IPS-18c (cell line): Measurements from ENCODE around the gene AMHR2.
A peak's percentile ranks its signal among the peaks of the same experiment; 100 is the strongest.
"Not testable (repeated sequence)": the region's sequence is repeated elsewhere in the genome, so short reads cannot be mapped to it uniquely, and the experiment has no call there.

Experiments used
- H3K4me3 ChIP-seq: 2 replicates; pipeline ENCODE4 v1.7.0; 2013; ENCODE audit warnings: low read depth, mild to moderate bottlenecking, low read length, moderate library complexity; ENCODE audit not compliant: insufficient read depth
- H3K9me3 ChIP-seq: one replicate; pipeline ENCODE4 v1.6.1; 2013; ENCODE audit warnings: mild to moderate bottlenecking, low read length, moderate library complexity; ENCODE audit not compliant: control insufficient read depth, insufficient read depth

Gene AMHR2

GRCh38 chr12:53423597-53423996 lies at the start of gene AMHR2:
AMHR2 (plus strand) TSS chr12:53423855; CDS start chr12:53423935, 80 bp downstream.
- Histone ChIP-seq H3K9me3 (no peaks in the 10 kb centered on the region), H3K4me3 (no peak within 1 kb of the TSS)

- H3K4me3 ChIP-seq, result not testable (repeated sequence)
Observed at GRCh38 chr12:53374277-53374676, 49.4 kb upstream of the AMHR2 start.

GRCh38 chr12:53376747-53377146 lies 46.9 kb upstream of the AMHR2 start:
- H3K9me3 ChIP-seq, result no peaks in the 10 kb centered on the region
- H3K4me3 ChIP-seq, result no peak overlapping the region

More at GRCh38 chr12:53374277-53374676, 49.4 kb upstream of the AMHR2 start:
- H3K9me3 ChIP-seq, result not testable (repeated sequence)

GRCh38 chr12:53378222-53378621 lies 45.4 kb upstream of the AMHR2 start:
- no peak overlapping the region for H3K4me3 ChIP-seq
- H3K9me3 ChIP-seq, result no peaks in the 10 kb centered on the region

GRCh38 chr12:53378724-53379388 lies 44.8 kb upstream of the AMHR2 start:
- Histone ChIP-seq H3K9me3 (no peaks in the 10 kb centered on the region), H3K4me3 (peak overlapping the region; percentile 50)

GRCh38 chr12:53379389-53380103 lies 44.1 kb upstream of the AMHR2 start:
- Histone ChIP-seq H3K9me3 (no peaks in the 10 kb centered on the region), H3K4me3 (peak overlapping the region; percentile 50)

GRCh38 chr12:53380104-53380793 lies 43.4 kb upstream of the AMHR2 start, which contains the start of gene SP1:
SP1 (plus strand) TSS chr12:53380176; CDS start chr12:53380292, 116 bp downstream.
- Histone ChIP-seq H3K9me3 (no peaks in the 10 kb centered on the region), H3K4me3 (peak within 1 kb of the TSS; percentile 50)

GRCh38 chr12:53380794-53381730 lies 42.6 kb upstream of the AMHR2 start:
- Histone ChIP-seq H3K4me3 (peak overlapping the region; percentile 50), H3K9me3 (no peaks in the 10 kb centered on the region)

GRCh38 chr12:53381731-53382630 lies 41.7 kb upstream of the AMHR2 start:
- peak overlapping the region; percentile 50; the same call in 1 of the 2 replicates for H3K4me3 ChIP-seq
- no peaks in the 10 kb centered on the region for H3K9me3 ChIP-seq

- H3K4me3 ChIP-seq, result no peak overlapping the region; the same call in 1 of the 2 replicates
Observed at GRCh38 chr12:53383258-53383657, 40.4 kb upstream of the AMHR2 start.

GRCh38 chr12:53386381-53386780 lies 37.3 kb upstream of the AMHR2 start:
- not testable (repeated sequence) for H3K9me3 ChIP-seq, H3K4me3 ChIP-seq

More at GRCh38 chr12:53383258-53383657, 40.4 kb upstream of the AMHR2 start:
- H3K9me3 ChIP-seq, result no peaks in the 10 kb centered on the region

- H3K4me3 ChIP-seq, result no peak overlapping the region
- H3K9me3 ChIP-seq, result no peaks in the 10 kb centered on the region
Observed at GRCh38 chr12:53388932-53389331, 34.7 kb upstream of the AMHR2 start.

GRCh38 chr12:53389702-53390101 lies 34.0 kb upstream of the AMHR2 start:
- Histone ChIP-seq H3K9me3 (no peaks in the 10 kb centered on the region), H3K4me3 (no peak overlapping the region)

GRCh38 chr12:53391724-53392123 lies 31.9 kb upstream of the AMHR2 start:
- no peak overlapping the region for H3K4me3 ChIP-seq
- no peaks in the 10 kb centered on the region for H3K9me3 ChIP-seq

- H3K9me3 ChIP-seq, result no peaks in the 10 kb centered on the region
- H3K4me3 ChIP-seq, result no peak overlapping the region
Observed at GRCh38 chr12:53399896-53400295, 23.8 kb upstream of the AMHR2 start.

- not testable (repeated sequence) for H3K4me3 ChIP-seq, H3K9me3 ChIP-seq
Observed at GRCh38 chr12:53402351-53402750, 21.3 kb upstream of the AMHR2 start.
